MM.1S (cell line): ENCODE data around the gene OR1J2.

Experiments used
- DNase-seq: peaks from one replicate; pipeline ENCODE4 v3.0.0-alpha.2; 2015
- H2AFZ ChIP-seq: fragments of 300-600 bp; sonication (generic); 2 replicates; pipeline ENCODE4 v1.6.0; 2016; ENCODE audit warnings: antibody characterized with exemption, low read length
- H3F3A ChIP-seq: fragments of 300-600 bp; sonication (generic); 2 replicates; pipeline ENCODE4 v1.6.1; 2016; ENCODE audit warnings: mild to moderate bottlenecking, antibody characterized with exemption, low read length, moderate library complexity, mixed read lengths; ENCODE audit not compliant: insufficient read depth
- H3K27ac ChIP-seq: fragments of 300-600 bp; sonication (generic); 2 replicates; pipeline ENCODE4 v1.5.1; 2016; ENCODE audit warnings: mild to moderate bottlenecking, low read length
- H3K27me3 ChIP-seq: fragments of 300-600 bp; sonication (generic); replicated peaks from 2 replicates; pipeline ENCODE4 v1.6.0; 2016; ENCODE audit warnings: low read length; ENCODE audit not compliant: insufficient read depth
- H3K36me3 ChIP-seq: fragments of 300-600 bp; sonication (generic); replicated peaks from 2 replicates; pipeline ENCODE4 v1.6.1; 2016; ENCODE audit warnings: mild to moderate bottlenecking, low read length, mixed read lengths; ENCODE audit not compliant: insufficient read depth
- H3K4me1 ChIP-seq: fragments of 300-600 bp; sonication (generic); 2 replicates; pipeline ENCODE4 v1.6.1; 2016; ENCODE audit warnings: low read length, mixed read lengths
- H3K4me2 ChIP-seq: fragments of 300-600 bp; sonication (generic); 2 replicates; pipeline ENCODE4 v1.6.0; 2016; ENCODE audit warnings: low read depth, low read length
- H3K4me3 ChIP-seq: fragments of 300-600 bp; sonication (generic); 2 replicates; pipeline ENCODE4 v1.5.1; 2016; ENCODE audit warnings: low read length, mixed read lengths
- H3K79me2 ChIP-seq: fragments of 300-600 bp; sonication (generic); 2 replicates; pipeline ENCODE4 v1.6.1; 2016; ENCODE audit warnings: mixed run types, low read length, mixed read lengths
- H3K9ac ChIP-seq: fragments of 300-600 bp; sonication (generic); 2 replicates; pipeline ENCODE4 v1.6.1; 2016; ENCODE audit warnings: low read length, mixed read lengths
- H3K9me2 ChIP-seq: fragments of 300-600 bp; sonication (generic); replicated peaks from 2 replicates; pipeline ENCODE4 v1.6.1; 2016; ENCODE audit warnings: mild to moderate bottlenecking, low read length, mixed read lengths; ENCODE audit not compliant: insufficient read depth
- H3K9me3 ChIP-seq: fragments of 300-600 bp; sonication (generic); replicated peaks from 2 replicates; pipeline ENCODE4 v1.6.1; 2016; ENCODE audit warnings: mild to moderate bottlenecking, low read length, mixed read lengths; ENCODE audit not compliant: insufficient read depth
- H4K20me1 ChIP-seq: fragments of 300-600 bp; sonication (generic); 2 replicates; pipeline ENCODE4 v1.6.1; 2016; ENCODE audit warnings: mild to moderate bottlenecking, low read length, moderate library complexity, mixed read lengths; ENCODE audit not compliant: insufficient read depth
- CTCF ChIP-seq: fragments of 300-600 bp; sonication (generic); IDR thresholded peaks from 2 replicates; pipeline ENCODE4 v1.5.1; 2016; ENCODE audit warnings: antibody characterized with exemption, low read length, mixed read lengths
- EZH2 ChIP-seq: fragments of 300-600 bp; sonication (generic); optimal IDR thresholded peaks from 2 replicates; pipeline ENCODE3; 2017; ENCODE audit warnings: low read depth, mild to moderate bottlenecking, antibody characterized with exemption, low read length, mixed read lengths
- EZH2phosphoT487 ChIP-seq: fragments of 300-600 bp; sonication (generic); IDR thresholded peaks from 2 replicates; pipeline ENCODE4 v1.6.1; 2018; ENCODE audit warnings: antibody characterized with exemption, low read length

Gene OR1J2

GRCh38 chr9:122475717-122476116 lies 34.9 kb upstream of the OR1J2 start:
- Histone ChIP-seq H3K9me3 (no peaks in the 10 kb centered on the region), H3K27ac (no peak overlapping the region), H3K9ac (no peak overlapping the region), H3K9me2 (no peaks in the 10 kb centered on the region), H3K4me2 (no peak overlapping the region), H3K79me2 (no peaks in the 10 kb centered on the region), H3K36me3 (no peaks in the 10 kb centered on the region), H2AFZ (no peak overlapping the region), H4K20me1 (no peaks in the 10 kb centered on the region), H3F3A (no peaks in the 10 kb centered on the region), H3K27me3 (no peaks in the 10 kb centered on the region), H3K4me1 (no peaks in the 10 kb centered on the region), H3K4me3 (no peak overlapping the region)
- no peak for DNase-seq
- TF ChIP-seq EZH2phosphoT487: no peak
- no peak for TF ChIP-seq CTCF
- no peak for TF ChIP-seq EZH2

GRCh38 chr9:122477346-122477745 lies 33.3 kb upstream of the OR1J2 start:
- no peak overlapping the region for H3K27ac ChIP-seq
- no peaks in the 10 kb centered on the region for H3K36me3 ChIP-seq
- H3K4me1 ChIP-seq: no peaks in the 10 kb centered on the region
- H3F3A ChIP-seq: no peaks in the 10 kb centered on the region
- TF ChIP-seq EZH2phosphoT487 (no peak), CTCF (no peak), EZH2 (no peak)
- no peaks in the 10 kb centered on the region for H3K79me2 ChIP-seq
- H3K27me3 ChIP-seq: no peaks in the 10 kb centered on the region
- no peaks in the 10 kb centered on the region for H4K20me1 ChIP-seq
- no peaks in the 10 kb centered on the region for H3K9me3 ChIP-seq
- no peak overlapping the region for H2AFZ ChIP-seq
- H3K9ac ChIP-seq: no peak overlapping the region
- peak; percentile 29 for DNase-seq
- H3K9me2 ChIP-seq: no peaks in the 10 kb centered on the region
- H3K4me2 ChIP-seq: no peak overlapping the region
- H3K4me3 ChIP-seq: no peak overlapping the region

- no peaks in the 10 kb centered on the region for H3K79me2 ChIP-seq
- DNase-seq: no peak
- no peaks in the 10 kb centered on the region for H3K9me3 ChIP-seq
- no peak within 1 kb of the TSS for H2AFZ ChIP-seq
- no peaks in the 10 kb centered on the region for H3K27me3 ChIP-seq
- H3K4me1 ChIP-seq: no peaks in the 10 kb centered on the region
- no peaks in the 10 kb centered on the region for H3K9me2 ChIP-seq
- no peaks in the 10 kb centered on the region for H3K36me3 ChIP-seq
- TF ChIP-seq EZH2phosphoT487: no peak
- no peak within 1 kb of the TSS for H3K9ac ChIP-seq
- no peak within 1 kb of the TSS for H3K4me3 ChIP-seq
- H3K27ac ChIP-seq: no peak within 1 kb of the TSS
- no peaks in the 10 kb centered on the region for H4K20me1 ChIP-seq
- no peak within 1 kb of the TSS for H3K4me2 ChIP-seq
- no peaks in the 10 kb centered on the region for H3F3A ChIP-seq
These were observed 32.8 kb upstream of the OR1J2 start, which contains the start of gene OR1J1 for GRCh38 chr9:122477826-122478225. Gene OR1J1 (minus strand): TSS chr9:122477926. CDS start chr9:122477926, 0 bp downstream.

- Histone ChIP-seq H4K20me1 (no peaks in the 10 kb centered on the region), H3K9me3 (no peaks in the 10 kb centered on the region), H3F3A (no peaks in the 10 kb centered on the region), H3K79me2 (no peaks in the 10 kb centered on the region), H3K4me2 (no peak overlapping the region), H3K36me3 (no peaks in the 10 kb centered on the region), H2AFZ (no peak overlapping the region), H3K4me1 (no peaks in the 10 kb centered on the region), H3K9me2 (no peaks in the 10 kb centered on the region), H3K27me3 (no peaks in the 10 kb centered on the region), H3K4me3 (no peak overlapping the region), H3K9ac (no peak overlapping the region), H3K27ac (no peak overlapping the region)
- no peak for TF ChIP-seq EZH2
- no peak for TF ChIP-seq EZH2phosphoT487
- no peak for TF ChIP-seq CTCF
- no peak for DNase-seq
These were observed 31.5 kb upstream of the OR1J2 start for GRCh38 chr9:122479062-122479461.
